HCT116 (cell line): ENCODE data around the gene SETD9. TPM values are rescaled to one million over a fixed set of nuclear protein-coding genes. Genes with fewer than 3 reads are reported as not detected.

Source experiments
- ATAC-seq: fragments of 200-7000 bp; cut with Tn5 transposase; 2 replicates; pipeline ENCODE4 v1.9.1; 2020; ENCODE audit warnings: mild to moderate bottlenecking, moderate library complexity
- BruUV-seq: library from RNA; stranded (reverse); fragments of 400-500 nt; replicated peaks from 2 replicates; lab custom pipeline; 2021; lab: Mats Ljungman, UMichigan
- CTCF ChIA-PET: fragments of 300-600 bp; sonication (Branson Sonifier 250); formaldehyde crosslinking; loops from one replicate; lab custom pipeline; 2021; ENCODE audit warnings: antibody characterized with exemption; lab: Charles Lee
- POLR2A ChIA-PET: fragments of 300-600, 350-600 bp; sonication (Branson Sonifier 250); formaldehyde crosslinking; loops from one replicate; lab custom pipeline; 2021; ENCODE audit warnings: antibody characterized with exemption; lab: Charles Lee
- RAD21 ChIA-PET, 2 experiments: fragments of 300-600 bp; sonication (Branson Sonifier 250); formaldehyde crosslinking; loops; one replicate each; lab custom pipeline; 2023; ENCODE audit warnings: low total read pairs in 2 of 2; ENCODE audit not compliant: uncharacterized antibody in 2 of 2, unreplicated experiment in 2 of 2, low non-redundant PET in 1 of 2; lab: Charles Lee
- DNase-seq: peaks from one replicate; pipeline ENCODE4 v3.0.0-alpha.2; 2010; ENCODE audit warnings: low read depth, low spot score
- H2AFZ ChIP-seq: fragments of 200-600 bp; shearing (Covaris generic), sonication (generic); 2 replicates; pipeline ENCODE4 v1.6.1; 2017; ENCODE audit warnings: low read depth, mixed run types, mixed read lengths, antibody characterized with exemption, low read length; ENCODE audit not compliant: poor library complexity, severe bottlenecking
- H3K27ac ChIP-seq: 2 replicates; pipeline ENCODE4 v1.5.1; 2012; ENCODE audit warnings: low read depth, low read length
- H3K27me3 ChIP-seq: fragments of 200-600 bp; sonication (generic); 2 replicates; pipeline ENCODE4 v1.6.1; 2016; ENCODE audit warnings: mixed run types, low read length, mixed read lengths; ENCODE audit not compliant: insufficient read depth
- H3K36me3 ChIP-seq, 2 experiments: fragments of 200-500 bp in 1 of 2; fragments of 200-600 bp in 1 of 2; sonication (Bioruptor generic) in 1 of 2; sonication (generic) in 1 of 2; 2 replicates each; pipeline versions ENCODE4 v1.5.1 to v1.6.1; 2014 to 2016; ENCODE audit warnings: low read length in 2 of 2, inconsistent platforms in 1 of 2, mixed read lengths in 1 of 2, mixed run types in 1 of 2; ENCODE audit not compliant: insufficient read depth in 2 of 2, control insufficient read depth in 1 of 2
- H3K4me1 ChIP-seq, 2 experiments: fragments of 200-600 bp in 1 of 2; sonication (generic) in 1 of 2; 2 replicates each; pipeline versions ENCODE4 v1.5.1 to v1.6.1; 2012 to 2017; ENCODE audit warnings: low read length in 2 of 2, inconsistent platforms in 1 of 2, mild to moderate bottlenecking in 1 of 2, mixed read lengths in 1 of 2, mixed run types in 1 of 2, moderate library complexity in 1 of 2; ENCODE audit not compliant: insufficient read depth in 2 of 2, control insufficient read depth in 1 of 2
- H3K4me2 ChIP-seq: fragments of 200-600 bp; sonication (generic); 2 replicates; pipeline ENCODE4 v1.6.1; 2017; ENCODE audit warnings: mixed run types, low read length, mixed read lengths
- H3K4me3 ChIP-seq, 2 experiments: fragments of 200-600 bp in 1 of 2; sonication (generic) in 1 of 2; replicated peaks in 1 of 2; 2 replicates each; pipeline ENCODE4 v1.5.1; 2011 to 2016; ENCODE audit warnings: low read length in 2 of 2, control low read depth in 1 of 2, low read depth in 1 of 2, mild to moderate bottlenecking in 1 of 2, mixed read lengths in 1 of 2, mixed run types in 1 of 2
- H3K79me2 ChIP-seq: fragments of 200-600 bp; sonication (generic); 2 replicates; pipeline ENCODE4 v1.6.1; 2017; ENCODE audit warnings: mild to moderate bottlenecking, mixed run types, low read length, moderate library complexity, mixed read lengths; ENCODE audit not compliant: insufficient read depth
- H3K9ac ChIP-seq: fragments of 200-600 bp; sonication (generic); 2 replicates; pipeline ENCODE4 v1.6.1; 2016; ENCODE audit warnings: low read length, mixed read lengths
- H3K9me2 ChIP-seq: fragments of 200-600 bp; sonication (generic), shearing (Covaris generic); 2 replicates; pipeline ENCODE4 v1.6.1; 2017; ENCODE audit warnings: mixed run types, mild to moderate bottlenecking, moderate library complexity; ENCODE audit not compliant: insufficient read depth
- H3K9me3 ChIP-seq, 2 experiments: fragments of 200-500 bp in 1 of 2; fragments of 200-600 bp in 1 of 2; sonication (Bioruptor generic) in 1 of 2; sonication (generic) in 1 of 2; 2 replicates each; pipeline ENCODE4 v1.6.1; 2014 to 2017; ENCODE audit warnings: low read length in 2 of 2, mixed read lengths in 2 of 2, inconsistent platforms in 1 of 2, low read depth in 1 of 2, mild to moderate bottlenecking in 1 of 2, mixed run types in 1 of 2, moderate library complexity in 1 of 2; ENCODE audit not compliant: control insufficient read depth in 1 of 2, insufficient read depth in 1 of 2
- H4K20me1 ChIP-seq: fragments of 200-600 bp; sonication (generic), shearing (Covaris generic); 2 replicates; pipeline ENCODE4 v1.6.1; 2017; ENCODE audit warnings: mixed run types, mild to moderate bottlenecking, moderate library complexity; ENCODE audit not compliant: insufficient read depth
- ATF3 ChIP-seq: IDR thresholded peaks from 2 replicates; pipeline ENCODE4 v1.6.1; 2012
- CBX3 ChIP-seq: IDR thresholded peaks from 2 replicates; pipeline ENCODE4 v1.6.1; 2012; ENCODE audit warnings: low read depth
- CEBPB ChIP-seq: IDR thresholded peaks from 2 replicates; pipeline ENCODE4 v1.6.1; 2012; ENCODE audit warnings: low read depth
- CTCF ChIP-seq, 3 experiments: fragments of 200-600 bp in 1 of 3; sonication (generic) in 1 of 3; IDR thresholded peaks in 2 of 3; conservative IDR thresholded peaks in 1 of 3; 2 replicates each; pipeline ENCODE4 v1.5.1; 2012 to 2017; ENCODE audit warnings: low read depth in 2 of 3, low read length in 2 of 3, antibody characterized with exemption in 1 of 3, borderline replicate concordance in 1 of 3, control low read depth in 1 of 3, mild to moderate bottlenecking in 1 of 3, mixed read lengths in 1 of 3, mixed run types in 1 of 3, moderate library complexity in 1 of 3; ENCODE audit not compliant: insufficient read depth in 1 of 3
- ELF1 ChIP-seq: IDR thresholded peaks from 2 replicates; pipeline ENCODE4 v1.6.1; 2012; ENCODE audit warnings: low read depth, borderline replicate concordance
- EZH2 ChIP-seq: fragments of 200-600 bp; sonication (generic); IDR thresholded peaks from 2 replicates; pipeline ENCODE4 v1.6.1; 2017; ENCODE audit warnings: antibody characterized with exemption, mixed run types
- FOSL1 ChIP-seq: IDR thresholded peaks from 2 replicates; pipeline ENCODE4 v1.6.1; 2012; ENCODE audit warnings: low read depth
- MAX ChIP-seq: IDR thresholded peaks from 2 replicates; pipeline ENCODE4 v1.6.1; 2012
- POLR2A ChIP-seq: IDR thresholded peaks from 2 replicates; pipeline ENCODE4 v1.7.0; 2011; ENCODE audit warnings: borderline replicate concordance; ENCODE audit not compliant: insufficient read depth, insufficient read length; ENCODE audit errors: extremely low read depth
- RAD21 ChIP-seq: IDR thresholded peaks from 2 replicates; pipeline ENCODE4 v1.6.1; 2012; ENCODE audit warnings: low read depth, mild to moderate bottlenecking
- SP1 ChIP-seq: IDR thresholded peaks from 2 replicates; pipeline ENCODE4 v1.6.1; 2012; ENCODE audit warnings: low read depth
- SRF ChIP-seq: IDR thresholded peaks from 2 replicates; pipeline ENCODE4 v1.6.1; 2012; ENCODE audit warnings: low read depth
- TCF7L2 ChIP-seq: IDR thresholded peaks from 2 replicates; pipeline ENCODE4 v1.7.0; 2011; ENCODE audit warnings: borderline replicate concordance, inconsistent platforms; ENCODE audit not compliant: insufficient read depth, insufficient read length; ENCODE audit errors: extremely low read depth
- ZFX ChIP-seq: fragments of 450-650 bp; IDR thresholded peaks from 2 replicates; pipeline ENCODE4 v1.6.1; 2017
- intact Hi-C: fragments of 100-400 bp; cut with micrococcal nuclease; formaldehyde crosslinking; loops from 2 replicates; pipeline ENCODE4 v1.10.0; 2022
- total RNA-seq: library from RNA; stranded (reverse); gene quantifications from one replicate; pipeline ENCODE4 v1.2.1, GENCODE V29; 2021; ENCODE audit not compliant: unreplicated experiment

SETD9 gene
- total RNA-seq, 1 experiment from 2014 or later, result 10.9 TPM

GRCh38 chr5:56913766-56914165 lies 4.4 kb downstream of the SETD9 start:
- ATAC-seq (no peak), DNase-seq (no peak)
- H2AFZ ChIP-seq, result no peak overlapping the region
- no peaks in the 10 kb centered on the region for H3K36me3 ChIP-seq
- ChIA-PET POLR2A (no interaction called here), CTCF (no interaction called here), RAD21 (no interaction called here)
- TF ChIP-seq RAD21 (no peak), CTCF (IDR thresholded peaks at IDR 0.05 in 2 of 3, conservative IDR thresholded peaks at IDR 0.05 in 1 of 3; ENCODE audit: borderline replicate concordance in 1 of 3, insufficient read depth in 1 of 3, low read depth in 2 of 3, low read length in 2 of 3) (no peak), CBX3 (no peak), ATF3 (no peak), POLR2A (no peak), FOSL1 (no peak)
- no peaks in the 10 kb centered on the region for H3K9me3 ChIP-seq
- H3K4me1 ChIP-seq, result peaks cover 2 to 21% of the 10 kb centered on the region in 2 experiments; a peak in 2 of 4 replicates
- H4K20me1 ChIP-seq, result no peaks in the 10 kb centered on the region
- H3K4me3 ChIP-seq, result no peak overlapping the region
- H3K27me3 ChIP-seq, result no peaks in the 10 kb centered on the region
- no peak overlapping the region for H3K27ac ChIP-seq
- no peaks in the 10 kb centered on the region for H3K79me2 ChIP-seq
- intact Hi-C loops, result no loop called here
- no peaks in the 10 kb centered on the region for H3K9me2 ChIP-seq
- H3K9ac ChIP-seq, result no peak overlapping the region
- no TSS peak for BruUV-seq
- H3K4me2 ChIP-seq, result no peak overlapping the region

GRCh38 chr5:56914678-56915077 lies 5.3 kb downstream of the SETD9 start:
- peaks cover 0 to 13% of the 10 kb centered on the region in 2 experiments; a peak in 2 of 4 replicates for H3K4me1 ChIP-seq
- H3K79me2 ChIP-seq, result no peaks in the 10 kb centered on the region
- no peaks in the 10 kb centered on the region for H3K36me3 ChIP-seq
- RAD21 ChIA-PET, result no interaction called here
- H3K27ac ChIP-seq, result no peak overlapping the region
- ATAC-seq (no peak), DNase-seq (no peak)
- no peak overlapping the region for H3K9ac ChIP-seq
- CTCF ChIA-PET, result no interaction called here
- H3K27me3 ChIP-seq, result no peaks in the 10 kb centered on the region
- no peaks in the 10 kb centered on the region for H3K9me2 ChIP-seq
- POLR2A ChIA-PET, result no interaction called here
- H3K4me2 ChIP-seq, result no peak overlapping the region
- BruUV-seq, result no TSS peak
- no peak overlapping the region for H3K4me3 ChIP-seq
- intact Hi-C loops, result no loop called here
- H4K20me1 ChIP-seq, result no peaks in the 10 kb centered on the region
- no peak overlapping the region for H2AFZ ChIP-seq
- H3K9me3 ChIP-seq, result no peaks in the 10 kb centered on the region
- TF ChIP-seq CTCF (IDR thresholded peaks at IDR 0.05 in 2 of 3, conservative IDR thresholded peaks at IDR 0.05 in 1 of 3; ENCODE audit: borderline replicate concordance in 1 of 3, insufficient read depth in 1 of 3, low read depth in 2 of 3, low read length in 2 of 3), result no peak
- no peak for TF ChIP-seq SRF
- no peak for TF ChIP-seq RAD21
- no peak for TF ChIP-seq CEBPB
- TF ChIP-seq TCF7L2, result no peak
- no peak for TF ChIP-seq FOSL1
- TF ChIP-seq ELF1, result no peak
- TF ChIP-seq MAX, result no peak
- TF ChIP-seq EZH2, result no peak
- TF ChIP-seq POLR2A, result no peak
- no peak for TF ChIP-seq ZFX
- no peak for TF ChIP-seq SP1
